Stomach (tissue), 4 donors: ENCODE results near the gene MTA3.

Source experiments
- CTCF ChIP-seq, 7 experiments: fragments of 450-650 bp in 4 of 7; fragments of 200-600 bp in 3 of 7; sonication (generic) in 3 of 7; IDR thresholded peaks; one replicate each; pipeline ENCODE4 v1.5.1; 2016 to 2019; ENCODE audit warnings: antibody characterized with exemption in 7 of 7, control low read depth in 2 of 7, mild to moderate bottlenecking in 1 of 7
- POLR2A ChIP-seq, 4 donors: fragments of 450-650 bp; IDR thresholded peaks; one replicate each; pipeline ENCODE4 v1.6.1; 2016; ENCODE audit warnings: antibody characterized with exemption in 4 of 4, control low read depth in 2 of 4, mild to moderate bottlenecking in 1 of 4, moderate library complexity in 1 of 4
- POLR2AphosphoS5 ChIP-seq, 3 donors: sonication (generic); formaldehyde crosslinking; IDR thresholded peaks; one replicate each; pipeline ENCODE4 v1.6.1; 2016; ENCODE audit warnings: antibody characterized with exemption in 3 of 3

DNA sequence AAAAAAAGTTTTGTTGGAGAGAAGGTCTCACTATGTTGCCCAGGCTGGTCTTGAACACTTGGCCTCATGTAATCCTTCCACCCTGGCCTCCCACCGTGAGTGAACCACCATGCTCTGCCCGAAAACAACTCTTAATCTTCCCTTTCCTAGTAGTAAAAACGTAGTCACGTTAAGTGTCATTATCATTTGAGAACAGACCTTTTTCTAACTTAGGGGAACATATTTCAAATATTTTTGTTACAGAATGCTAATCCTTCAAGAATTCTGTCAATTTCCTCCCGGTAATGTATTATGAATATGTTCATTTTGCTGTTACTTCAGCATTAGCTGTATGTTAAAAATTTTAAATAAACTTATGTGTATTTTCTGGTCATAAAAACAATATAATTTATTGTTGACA lies 49.7 kb downstream of the MTA3 start:
- TF ChIP-seq CTCF (IDR thresholded peaks at IDR 0.05) (no peak), POLR2A (IDR thresholded peaks at IDR 0.05) (no peak), POLR2AphosphoS5 (IDR thresholded peaks at IDR 0.05) (no peak)
